Keratinocyte (primary cell): ENCODE data around the gene RBM4.

Experiments
- EZH2 ChIP-seq: IDR thresholded peaks from one replicate; pipeline ENCODE4 v1.6.1; 2012; ENCODE audit warnings: inconsistent platforms, mild to moderate bottlenecking, low read length, moderate library complexity
- TF ChIP-seq, protein P1 (sequence below), 3 experiments: IDR thresholded peaks in 1 of 3; conservative IDR thresholded peaks in 1 of 3; optimal IDR thresholded peaks in 1 of 3; 2 replicates in 2 of 3; 3 replicates in 1 of 3; pipeline versions ENCODE3 to v1.5.1; 2011; ENCODE audit warnings: low read length in 3 of 3, mild to moderate bottlenecking in 3 of 3, moderate library complexity in 2 of 3, control low read depth in 1 of 3, inconsistent platforms in 1 of 3; ENCODE audit not compliant: insufficient read depth in 2 of 3; ENCODE audit errors: extremely low read depth in 1 of 3

DNA sequence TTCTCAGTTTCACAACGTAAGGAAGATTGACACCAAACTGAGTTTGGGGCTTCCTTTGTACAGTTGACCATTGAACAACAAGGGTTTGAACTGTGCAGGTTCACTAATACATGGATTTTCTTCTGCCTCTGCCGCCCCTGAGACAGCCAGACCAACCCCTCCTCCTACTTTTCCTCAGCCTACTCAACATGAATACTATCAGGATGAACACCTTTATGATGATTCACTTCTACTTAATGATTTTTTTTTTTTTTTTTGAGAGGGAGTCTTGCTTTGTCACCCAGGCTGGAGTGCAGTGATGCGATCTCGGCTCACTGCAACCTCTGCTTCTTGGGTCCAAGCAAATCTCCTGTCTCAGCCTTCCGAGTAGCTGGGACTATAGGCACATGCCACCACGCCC lies 14.6 kb downstream of the RBM4 start:
- no peak for TF ChIP-seq EZH2
- TF ChIP-seq, protein P1, sequence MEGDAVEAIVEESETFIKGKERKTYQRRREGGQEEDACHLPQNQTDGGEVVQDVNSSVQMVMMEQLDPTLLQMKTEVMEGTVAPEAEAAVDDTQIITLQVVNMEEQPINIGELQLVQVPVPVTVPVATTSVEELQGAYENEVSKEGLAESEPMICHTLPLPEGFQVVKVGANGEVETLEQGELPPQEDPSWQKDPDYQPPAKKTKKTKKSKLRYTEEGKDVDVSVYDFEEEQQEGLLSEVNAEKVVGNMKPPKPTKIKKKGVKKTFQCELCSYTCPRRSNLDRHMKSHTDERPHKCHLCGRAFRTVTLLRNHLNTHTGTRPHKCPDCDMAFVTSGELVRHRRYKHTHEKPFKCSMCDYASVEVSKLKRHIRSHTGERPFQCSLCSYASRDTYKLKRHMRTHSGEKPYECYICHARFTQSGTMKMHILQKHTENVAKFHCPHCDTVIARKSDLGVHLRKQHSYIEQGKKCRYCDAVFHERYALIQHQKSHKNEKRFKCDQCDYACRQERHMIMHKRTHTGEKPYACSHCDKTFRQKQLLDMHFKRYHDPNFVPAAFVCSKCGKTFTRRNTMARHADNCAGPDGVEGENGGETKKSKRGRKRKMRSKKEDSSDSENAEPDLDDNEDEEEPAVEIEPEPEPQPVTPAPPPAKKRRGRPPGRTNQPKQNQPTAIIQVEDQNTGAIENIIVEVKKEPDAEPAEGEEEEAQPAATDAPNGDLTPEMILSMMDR (optimal IDR thresholded peaks at IDR 0.05 in 1 of 3, IDR thresholded peaks at IDR 0.05 in 1 of 3, conservative IDR thresholded peaks at IDR 0.05 in 1 of 3; ENCODE audit: extremely low read depth in 1 of 3, insufficient read depth in 2 of 3, low read length in 3 of 3), result no peak
